ENCODE data around the gene SPAAR.
A peak's percentile ranks its signal among the peaks of the same experiment; 100 is the strongest.

The SPAAR gene

DNA sequence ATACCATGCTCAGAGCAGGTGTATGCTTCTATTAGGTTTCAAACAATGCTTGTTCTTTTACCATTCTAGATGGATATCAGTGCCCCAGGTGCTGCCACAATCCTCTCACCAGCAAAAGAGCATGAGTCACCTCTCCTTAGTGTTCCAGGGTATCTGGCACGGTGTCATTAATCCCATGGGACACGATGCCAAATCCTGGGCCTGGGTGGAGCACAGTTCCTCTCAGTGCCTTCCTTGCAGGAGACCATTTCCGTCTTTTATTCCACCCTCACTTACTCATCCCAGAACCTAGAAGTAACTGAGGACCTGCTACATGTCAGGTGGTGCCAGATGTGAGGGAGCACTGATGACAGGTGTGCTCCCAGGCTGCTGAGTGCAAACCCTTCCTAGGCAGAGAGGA is 37.7 kb upstream of the SPAAR start (continued):
- TF ChIP-seq, protein P1, sequence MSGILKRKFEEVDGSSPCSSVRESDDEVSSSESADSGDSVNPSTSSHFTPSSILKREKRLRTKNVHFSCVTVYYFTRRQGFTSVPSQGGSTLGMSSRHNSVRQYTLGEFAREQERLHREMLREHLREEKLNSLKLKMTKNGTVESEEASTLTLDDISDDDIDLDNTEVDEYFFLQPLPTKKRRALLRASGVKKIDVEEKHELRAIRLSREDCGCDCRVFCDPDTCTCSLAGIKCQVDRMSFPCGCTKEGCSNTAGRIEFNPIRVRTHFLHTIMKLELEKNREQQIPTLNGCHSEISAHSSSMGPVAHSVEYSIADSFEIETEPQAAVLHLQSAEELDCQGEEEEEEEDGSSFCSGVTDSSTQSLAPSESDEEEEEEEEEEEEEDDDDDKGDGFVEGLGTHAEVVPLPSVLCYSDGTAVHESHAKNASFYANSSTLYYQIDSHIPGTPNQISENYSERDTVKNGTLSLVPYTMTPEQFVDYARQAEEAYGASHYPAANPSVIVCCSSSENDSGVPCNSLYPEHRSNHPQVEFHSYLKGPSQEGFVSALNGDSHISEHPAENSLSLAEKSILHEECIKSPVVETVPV (CRISPR knock-in tag; IDR thresholded peaks at IDR 0.05) = no peak
- TF ChIP-seq ZNF70 (CRISPR knock-in tag; IDR thresholded peaks at IDR 0.05) (no peak), ARNTL (CRISPR knock-in tag; IDR thresholded peaks at IDR 0.05; ENCODE audit: borderline replicate concordance, low read depth) (no peak)

DNA sequence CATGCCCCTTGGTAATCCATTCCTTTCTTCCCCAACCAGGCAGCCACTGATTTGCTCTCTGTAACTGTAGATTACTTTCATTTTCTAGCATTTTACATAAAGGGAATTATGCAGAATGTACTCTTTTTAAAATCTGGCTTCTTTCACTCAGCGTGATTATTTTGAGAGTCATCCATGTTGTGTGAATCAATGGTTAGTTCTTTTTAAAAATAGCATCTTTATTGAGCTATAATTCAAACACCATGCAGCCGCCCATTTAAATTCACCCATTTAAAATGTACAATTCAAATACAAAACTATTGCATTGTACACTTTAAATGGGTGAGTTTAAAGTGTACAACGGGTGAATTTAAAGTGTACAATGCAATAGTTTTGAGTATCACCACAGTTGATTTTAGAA is 36.8 kb upstream of the SPAAR start:
- ATAC-seq = no peak

DNA sequence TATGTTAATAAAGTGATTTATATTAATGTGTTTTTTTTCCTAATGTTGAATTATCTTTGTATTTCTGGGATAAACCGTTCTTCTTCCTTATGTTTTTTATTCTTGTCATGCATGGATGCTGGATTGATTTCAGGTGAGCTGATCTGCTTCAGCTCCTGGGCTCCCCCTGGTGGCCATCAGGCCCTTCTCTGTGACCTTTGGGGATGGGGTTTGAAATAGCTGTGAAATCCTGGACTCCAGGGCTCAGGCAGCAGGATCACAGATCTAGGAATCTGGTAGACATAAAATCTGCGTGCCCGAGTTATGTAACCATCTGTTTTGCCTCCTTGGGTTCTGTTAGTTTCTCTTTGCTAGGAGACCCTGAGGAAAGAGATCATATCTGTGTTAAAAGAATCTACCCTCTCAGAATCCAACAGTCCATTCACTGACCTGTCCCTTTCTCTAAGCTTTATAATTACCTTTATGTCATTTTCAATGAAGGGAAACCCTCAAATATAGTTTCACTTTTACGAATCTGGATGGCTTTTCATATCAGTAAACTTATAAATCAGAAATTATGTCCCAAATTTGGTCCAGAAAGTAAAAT is 26.9 kb upstream of the SPAAR start:
- TF ChIP-seq OSR1 (CRISPR knock-in tag; IDR thresholded peaks at IDR 0.05) (no peak), ZFP30 (CRISPR knock-in tag; IDR thresholded peaks at IDR 0.05) (no peak), ZNF70 (CRISPR knock-in tag; IDR thresholded peaks at IDR 0.05) (no peak), TSHZ2 (CRISPR knock-in tag; IDR thresholded peaks at IDR 0.05) (no peak), ZNF8 (CRISPR knock-in tag; IDR thresholded peaks at IDR 0.05) (no peak), PPARA (CRISPR knock-in tag; IDR thresholded peaks at IDR 0.05; ENCODE audit: borderline replicate concordance) (no peak), ARNTL (CRISPR knock-in tag; IDR thresholded peaks at IDR 0.05; ENCODE audit: borderline replicate concordance, low read depth) (no peak)
- TF ChIP-seq, protein P2, sequence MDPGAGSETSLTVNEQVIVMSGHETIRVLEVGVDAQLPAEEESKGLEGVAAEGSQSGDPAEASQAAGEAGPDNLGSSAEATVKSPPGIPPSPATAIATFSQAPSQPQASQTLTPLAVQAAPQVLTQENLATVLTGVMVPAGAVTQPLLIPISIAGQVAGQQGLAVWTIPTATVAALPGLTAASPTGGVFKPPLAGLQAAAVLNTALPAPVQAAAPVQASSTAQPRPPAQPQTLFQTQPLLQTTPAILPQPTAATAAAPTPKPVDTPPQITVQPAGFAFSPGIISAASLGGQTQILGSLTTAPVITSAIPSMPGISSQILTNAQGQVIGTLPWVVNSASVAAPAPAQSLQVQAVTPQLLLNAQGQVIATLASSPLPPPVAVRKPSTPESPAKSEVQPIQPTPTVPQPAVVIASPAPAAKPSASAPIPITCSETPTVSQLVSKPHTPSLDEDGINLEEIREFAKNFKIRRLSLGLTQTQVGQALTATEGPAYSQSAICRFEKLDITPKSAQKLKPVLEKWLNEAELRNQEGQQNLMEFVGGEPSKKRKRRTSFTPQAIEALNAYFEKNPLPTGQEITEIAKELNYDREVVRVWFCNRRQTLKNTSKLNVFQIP (CRISPR knock-in tag; IDR thresholded peaks at IDR 0.05; ENCODE audit: borderline replicate concordance, low read depth) = no peak
- ATAC-seq = peak; percentile 92

More for the DNA sequence above, 36.8 kb upstream of the SPAAR start:
- TF ChIP-seq GLIS3 (CRISPR knock-in tag; IDR thresholded peaks at IDR 0.05) (no peak), ZNF565 (CRISPR knock-in tag; conservative IDR thresholded peaks at IDR 0.05; ENCODE audit: low read depth) (no peak), BACH2 (CRISPR knock-in tag; IDR thresholded peaks at IDR 0.05; ENCODE audit: borderline replicate concordance) (no peak), TOX (CRISPR knock-in tag; IDR thresholded peaks at IDR 0.05; ENCODE audit: borderline replicate concordance) (no peak), ESRRG (CRISPR knock-in tag; IDR thresholded peaks at IDR 0.05) (no peak), RARB (CRISPR knock-in tag; IDR thresholded peaks at IDR 0.05) (no peak), SNAI2 (CRISPR knock-in tag; IDR thresholded peaks at IDR 0.05) (no peak), ZFP3 (CRISPR knock-in tag; IDR thresholded peaks at IDR 0.05) (no peak), OSR1 (CRISPR knock-in tag; IDR thresholded peaks at IDR 0.05) (no peak), ZC3H10 (CRISPR knock-in tag; IDR thresholded peaks at IDR 0.05) (no peak), PPARA (CRISPR knock-in tag; IDR thresholded peaks at IDR 0.05; ENCODE audit: borderline replicate concordance) (no peak), TSHZ2 (CRISPR knock-in tag; IDR thresholded peaks at IDR 0.05) (no peak), ZFP30 (CRISPR knock-in tag; IDR thresholded peaks at IDR 0.05) (no peak), CSDC2 (CRISPR knock-in tag; IDR thresholded peaks at IDR 0.05) (no peak)
- TF ChIP-seq, protein P3, sequence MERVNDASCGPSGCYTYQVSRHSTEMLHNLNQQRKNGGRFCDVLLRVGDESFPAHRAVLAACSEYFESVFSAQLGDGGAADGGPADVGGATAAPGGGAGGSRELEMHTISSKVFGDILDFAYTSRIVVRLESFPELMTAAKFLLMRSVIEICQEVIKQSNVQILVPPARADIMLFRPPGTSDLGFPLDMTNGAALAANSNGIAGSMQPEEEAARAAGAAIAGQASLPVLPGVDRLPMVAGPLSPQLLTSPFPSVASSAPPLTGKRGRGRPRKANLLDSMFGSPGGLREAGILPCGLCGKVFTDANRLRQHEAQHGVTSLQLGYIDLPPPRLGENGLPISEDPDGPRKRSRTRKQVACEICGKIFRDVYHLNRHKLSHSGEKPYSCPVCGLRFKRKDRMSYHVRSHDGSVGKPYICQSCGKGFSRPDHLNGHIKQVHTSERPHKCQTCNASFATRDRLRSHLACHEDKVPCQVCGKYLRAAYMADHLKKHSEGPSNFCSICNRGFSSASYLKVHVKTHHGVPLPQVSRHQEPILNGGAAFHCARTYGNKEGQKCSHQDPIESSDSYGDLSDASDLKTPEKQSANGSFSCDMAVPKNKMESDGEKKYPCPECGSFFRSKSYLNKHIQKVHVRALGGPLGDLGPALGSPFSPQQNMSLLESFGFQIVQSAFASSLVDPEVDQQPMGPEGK (CRISPR knock-in tag; IDR thresholded peaks at IDR 0.05; ENCODE audit: borderline replicate concordance) = no peak
